ENCODE data around the gene CST9L. TPM values are rescaled to one million over a fixed set of nuclear protein-coding genes. Genes with fewer than 3 reads are reported as not detected.

Gene CST9L
- total RNA-seq, 2 experiments from 2014 or later: not detected

DNA sequence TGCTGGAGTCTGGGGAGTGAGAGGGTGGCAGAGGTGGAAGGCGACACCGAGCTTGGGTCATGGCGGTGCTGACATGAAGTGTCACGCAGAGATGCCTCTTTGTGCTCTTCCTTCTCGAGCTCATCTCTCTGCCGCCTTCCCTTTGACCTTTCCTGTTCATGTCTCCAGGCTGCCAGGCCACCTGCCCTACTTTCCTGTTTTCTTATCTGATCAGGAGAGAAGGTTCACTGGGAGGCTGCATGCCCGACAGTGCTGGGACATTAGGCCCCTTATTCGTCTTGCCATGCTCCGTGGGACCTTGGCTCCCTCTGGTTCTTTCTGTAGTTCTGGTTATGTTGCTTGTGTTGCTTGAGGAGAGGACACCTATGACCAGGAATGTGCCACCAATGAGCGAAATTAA, 44.1 kb downstream of the CST9L start:
- ChIA-PET CTCF (interaction anchor here (1.3 kb wide), 1 partner anchor 8 kb away, joined by 3 read pairs; no protein-coding TSS in a partner anchor), POLR2A (no interaction called here)
- intact Hi-C loops (cut with DNase I, micrococcal nuclease): no loop called here
- no peak for ATAC-seq
- Mint-ChIP-seq H3K27ac (no peak overlapping the region), H3K36me3 (ENCODE audit: low read depth) (peaks cover 3% of the 10 kb centered on the region), H3K4me1 (peaks cover 3% of the 10 kb centered on the region), H3K4me3 (no peak overlapping the region), H3K9me3 (ENCODE audit: low read depth) (peaks cover 14% of the 10 kb centered on the region), H3K27me3 (peaks cover 4% of the 10 kb centered on the region)
- DNase-seq: no peak

DNA sequence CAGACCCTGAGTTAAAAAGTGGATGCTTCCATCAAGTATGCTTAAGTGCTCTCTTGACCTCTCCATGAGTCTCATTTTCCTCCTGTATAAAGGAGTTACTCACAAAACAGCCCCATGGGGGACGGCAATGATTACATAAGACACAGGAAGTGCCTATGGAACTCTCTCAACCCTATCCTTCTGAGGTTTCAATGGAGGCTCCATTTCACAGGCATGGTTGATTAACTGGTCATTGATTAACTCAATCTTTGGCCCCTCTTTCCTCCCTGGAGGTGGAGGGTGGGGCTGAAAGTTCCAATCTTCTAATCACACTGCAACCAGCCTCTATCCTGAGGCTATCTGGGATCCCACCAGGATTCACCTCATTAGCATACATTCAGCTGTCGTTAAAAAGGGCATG, 48.1 kb downstream of the CST9L start:
- DNase-seq (no peak), ATAC-seq (no peak)
- no peak overlapping the region for H3K4me3 Mint-ChIP-seq
- no peaks in the 10 kb centered on the region for H3K4me1 Mint-ChIP-seq
- peaks cover 2% of the 10 kb centered on the region for H3K27me3 Mint-ChIP-seq
- no peaks in the 10 kb centered on the region for H3K36me3 Mint-ChIP-seq (ENCODE audit: low read depth)
- no peak overlapping the region for H3K27ac Mint-ChIP-seq
- ChIA-PET CTCF (no interaction called here), POLR2A (no interaction called here)
- no peaks in the 10 kb centered on the region for H3K9me3 Mint-ChIP-seq (ENCODE audit: low read depth)
- intact Hi-C loops (cut with DNase I, micrococcal nuclease): no loop called here

DNA sequence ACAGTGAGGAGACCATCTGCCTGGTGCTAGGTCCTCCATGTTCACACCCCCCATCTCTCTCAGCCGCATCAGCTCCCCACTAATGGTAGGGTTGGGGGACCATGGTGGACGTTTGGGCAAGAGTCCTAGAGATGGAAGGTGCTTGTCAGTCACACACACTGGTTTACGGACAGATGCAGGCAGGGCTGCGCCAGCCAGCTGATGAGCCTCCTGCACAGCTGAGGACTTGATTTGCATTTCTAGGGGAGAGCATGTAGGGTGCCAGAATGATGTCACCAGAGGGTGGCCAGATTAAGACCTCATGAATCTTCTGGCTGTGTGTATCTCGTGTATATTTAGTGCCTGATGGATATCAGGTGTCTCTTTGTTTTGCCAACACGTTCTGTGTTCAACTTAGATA, 48.7 kb downstream of the CST9L start:
- peaks cover 2% of the 10 kb centered on the region for H3K27me3 Mint-ChIP-seq

DNA sequence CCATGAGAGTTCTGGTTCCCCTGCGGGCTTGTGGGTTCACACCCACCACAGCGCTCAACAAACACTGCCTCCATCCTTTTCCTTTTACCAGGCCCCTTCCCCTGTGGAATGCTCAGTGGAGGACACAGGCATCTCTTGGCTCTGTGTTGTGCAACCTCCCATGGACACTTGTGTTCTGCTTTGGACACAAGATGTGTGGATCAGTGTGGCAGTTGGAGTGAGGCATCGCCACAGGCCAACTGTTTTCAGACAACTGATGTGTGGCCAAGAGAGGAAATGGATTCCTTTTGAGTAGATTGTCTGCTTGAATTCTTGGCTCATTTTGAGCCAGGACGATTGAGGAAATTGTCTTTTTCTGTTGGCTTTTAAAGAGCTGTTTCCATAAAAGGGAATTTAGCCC, 50.6 kb downstream of the CST9L start:
- Mint-ChIP-seq H3K36me3 (ENCODE audit: low read depth) (no peaks in the 10 kb centered on the region), H3K4me1 (no peaks in the 10 kb centered on the region), H3K27ac (no peak overlapping the region), H3K4me3 (no peak overlapping the region), H3K9me3 (ENCODE audit: low read depth) (no peaks in the 10 kb centered on the region), H3K27me3 (no peaks in the 10 kb centered on the region)
- POLR2A ChIA-PET: no interaction called here
- CTCF ChIA-PET: no interaction called here
- DNase-seq: no peak
- intact Hi-C loops (cut with DNase I, micrococcal nuclease): no loop called here
- no peak for ATAC-seq

More for the DNA sequence above, 48.7 kb downstream of the CST9L start:
- H3K4me1 Mint-ChIP-seq: no peaks in the 10 kb centered on the region
- no peaks in the 10 kb centered on the region for H3K36me3 Mint-ChIP-seq (ENCODE audit: low read depth)
- H3K4me3 Mint-ChIP-seq: no peak overlapping the region
- DNase-seq (no peak), ATAC-seq (no peak)
- POLR2A ChIA-PET: no interaction called here
- H3K9me3 Mint-ChIP-seq (ENCODE audit: low read depth): no peaks in the 10 kb centered on the region
- intact Hi-C loops (cut with DNase I, micrococcal nuclease): no loop called here
- CTCF ChIA-PET: no interaction called here
- no peak overlapping the region for H3K27ac Mint-ChIP-seq

DNA sequence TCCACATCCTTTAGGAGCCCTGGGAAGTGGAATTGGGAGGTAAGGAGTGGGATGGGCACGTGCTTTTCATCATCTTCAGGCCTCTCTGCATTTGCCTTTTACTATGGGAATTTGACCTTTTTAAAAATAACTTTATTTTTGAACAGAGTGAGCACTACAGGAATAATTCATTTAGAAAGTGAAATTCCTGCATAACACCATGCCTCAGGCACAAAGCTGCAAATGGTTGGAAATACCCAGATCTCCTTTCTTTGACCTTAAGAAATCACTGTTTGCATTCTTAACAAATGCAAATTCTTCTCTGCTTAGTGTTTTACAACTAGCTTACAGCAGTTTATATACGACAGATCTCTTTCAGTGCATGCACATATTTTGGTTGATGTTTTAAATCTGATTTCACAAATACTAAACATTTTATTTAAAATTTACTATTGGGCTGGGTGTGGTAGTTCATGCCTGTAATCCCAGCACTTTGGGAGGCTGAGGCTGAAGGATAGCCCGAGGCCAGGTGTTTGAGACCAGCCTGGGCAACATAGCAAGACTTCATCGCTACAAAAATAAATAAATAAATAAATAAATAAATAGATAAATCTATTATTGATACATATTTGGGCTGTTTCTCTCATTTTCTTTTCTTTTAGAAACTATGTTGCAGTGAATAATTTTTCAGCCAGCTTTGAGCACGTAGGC, 52.9 kb downstream of the CST9L start:
- Mint-ChIP-seq H3K9me3 (ENCODE audit: low read depth) (no peaks in the 10 kb centered on the region), H3K4me3 (no peak overlapping the region), H3K4me1 (no peaks in the 10 kb centered on the region), H3K36me3 (ENCODE audit: low read depth) (no peaks in the 10 kb centered on the region), H3K27me3 (no peaks in the 10 kb centered on the region), H3K27ac (no peak overlapping the region)
- POLR2A ChIA-PET: no interaction called here
- intact Hi-C loops (cut with DNase I, micrococcal nuclease): no loop called here
- DNase-seq (no peak), ATAC-seq (no peak)
- CTCF ChIA-PET: interaction anchor here (1.4 kb wide), 1 partner anchor 9 kb away, joined by 3 read pairs; no protein-coding TSS in a partner anchor

DNA sequence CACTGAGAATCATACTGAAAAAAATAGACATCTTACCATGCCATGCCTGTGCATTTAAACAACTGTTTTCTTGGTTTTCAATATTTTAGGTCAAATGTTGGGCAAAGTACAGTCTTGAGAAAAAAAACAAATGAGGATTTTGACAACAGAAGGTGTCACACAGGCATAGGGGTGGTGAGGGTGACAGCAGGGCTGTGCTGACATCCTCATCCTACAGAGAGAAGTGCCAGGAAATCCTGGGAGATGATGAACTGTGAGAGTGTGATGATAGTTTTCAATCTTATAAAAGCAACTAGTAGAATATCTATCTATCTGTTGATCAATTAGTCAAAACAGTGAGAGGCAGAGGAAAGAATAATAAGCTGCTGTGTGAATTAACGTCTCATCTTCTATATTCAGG, 53.4 kb downstream of the CST9L start:
- POLR2A ChIA-PET: no interaction called here
- Mint-ChIP-seq H3K4me3 (no peak overlapping the region), H3K9me3 (ENCODE audit: low read depth) (no peaks in the 10 kb centered on the region), H3K36me3 (ENCODE audit: low read depth) (no peaks in the 10 kb centered on the region), H3K27ac (no peak overlapping the region), H3K27me3 (no peaks in the 10 kb centered on the region), H3K4me1 (no peaks in the 10 kb centered on the region)
- CTCF ChIA-PET: interaction anchor here (1.4 kb wide), 1 partner anchor 10 kb away, joined by 3 read pairs; no protein-coding TSS in a partner anchor
- ATAC-seq (no peak), DNase-seq (no peak)
- intact Hi-C loops (cut with DNase I, micrococcal nuclease): no loop called here

Other genes starting within 250 kb of the CST9L start
- gene NXT1, start 217.7 kb downstream of the CST9L start, total RNA-seq: 10 to 100 TPM; 34.4 to 35.5 TPM
- gene GZF1, start 206.3 kb downstream of the CST9L start, total RNA-seq: 1 to 10 TPM; 6.9 to 8.9 TPM
- 1 to 10 TPM; 6.1 to 8.1 TPM for gene NAPB, start 147.0 kb downstream of the CST9L start, total RNA-seq
- gene CSTL1, start 128.8 kb downstream of the CST9L start, total RNA-seq: not detected
- gene CST11, start 115.6 kb downstream of the CST9L start, total RNA-seq: not detected
- gene CST8, start 77.4 kb downstream of the CST9L start, total RNA-seq: not detected
- not detected for gene CST9, start 37.4 kb upstream of the CST9L start, total RNA-seq
- gene CST3, start 69.5 kb upstream of the CST9L start, total RNA-seq: 1 to 10 TPM; 1.0 to 1.4 TPM
- gene CST4, start 120.6 kb upstream of the CST9L start, total RNA-seq: not detected
- gene CST1, start 182.5 kb upstream of the CST9L start, total RNA-seq: not detected

Data from activated CD4-positive, alpha-beta T cell treated with anti-CD3 and anti-CD28 coated beads for 36 hours (primary cell).